ENCODE results near the gene TMEM151A. TPM values are rescaled to one million over a fixed set of nuclear protein-coding genes. Genes with fewer than 3 reads are reported as not detected.

The TMEM151A gene
- total RNA-seq, 2 experiments from 2014 or later, result not detected

- H3K4me1 Mint-ChIP-seq, result peaks cover 40% of the 10 kb centered on the region
- no peaks in the 10 kb centered on the region for H3K27me3 Mint-ChIP-seq
- H3K4me3 Mint-ChIP-seq, result peak overlapping the region; percentile 26
- no peaks in the 10 kb centered on the region for H3K9me3 Mint-ChIP-seq
- ATAC-seq (ENCODE audit: low read depth) (peak; percentile 40), DNase-seq (peak; percentile 68)
- peaks cover 2% of the 10 kb centered on the region for H3K36me3 Mint-ChIP-seq
- POLR2A ChIA-PET, result interaction anchor here (4.3 kb wide), 1 partner anchor 13 kb away, joined by 215 read pairs; the partner anchor contains the start of gene CD248
- peak overlapping the region; percentile 89 for H3K27ac Mint-ChIP-seq
These were observed 36.3 kb downstream of the TMEM151A start for GRCh38 chr11:66328031-66328301.

- peak; percentile 59 for ATAC-seq (ENCODE audit: low read depth)
- peak overlapping the region; percentile 89 for H3K27ac Mint-ChIP-seq
- H3K4me1 Mint-ChIP-seq, result peaks cover 37% of the 10 kb centered on the region
- H3K4me3 Mint-ChIP-seq, result peak overlapping the region; percentile 26
- POLR2A ChIA-PET, result interaction anchor here (1.1 to 8.7 kb wide), 4 partner anchors 12 to 44 kb away, joined by 3 to 215 read pairs (median 59); partner anchors contain the start of gene CD248
- H3K27me3 Mint-ChIP-seq, result no peaks in the 10 kb centered on the region
- H3K9me3 Mint-ChIP-seq, result no peaks in the 10 kb centered on the region
- DNase-seq, result peak; percentile 85
- H3K36me3 Mint-ChIP-seq, result peaks cover 2% of the 10 kb centered on the region
These were observed 36.8 kb downstream of the TMEM151A start for GRCh38 chr11:66328302-66329144.

DNA sequence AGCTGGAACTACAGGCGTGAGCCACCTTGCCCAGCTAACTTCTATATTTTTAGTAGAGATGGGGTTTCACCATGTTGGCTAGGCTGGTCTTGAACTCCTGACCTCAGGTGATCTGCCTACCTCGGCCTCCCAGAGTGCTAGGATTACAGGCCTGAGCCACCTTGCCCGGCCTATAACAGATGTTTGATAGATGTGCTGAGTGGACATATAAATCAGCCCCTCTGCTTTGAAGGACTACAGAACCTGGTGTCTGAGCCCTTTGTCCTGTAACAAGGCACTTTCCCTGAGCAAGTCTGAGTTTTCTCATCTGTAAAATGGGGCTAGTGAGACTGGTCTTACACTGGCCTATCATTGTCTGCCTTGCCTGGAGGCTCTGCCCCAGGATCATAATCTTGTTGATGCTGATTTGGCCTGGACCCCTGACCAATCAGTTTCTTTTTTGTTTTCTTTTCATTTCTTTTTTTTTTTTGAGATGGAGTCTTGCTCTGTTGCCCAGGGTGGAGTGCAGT lies 37.5 kb downstream of the TMEM151A start:
- Mint-ChIP-seq H3K4me3 (peak overlapping the region; percentile 26), H3K9me3 (no peaks in the 10 kb centered on the region), H3K36me3 (no peaks in the 10 kb centered on the region), H3K4me1 (peaks cover 33% of the 10 kb centered on the region), H3K27me3 (no peaks in the 10 kb centered on the region), H3K27ac (no peak overlapping the region)
- ATAC-seq (ENCODE audit: low read depth) (no peak), DNase-seq (no peak)
- POLR2A ChIA-PET, result interaction anchor here (1.1 to 8.7 kb wide), 3 partner anchors 12 to 43 kb away, joined by 3 to 94 read pairs (median 24); partner anchors contain the start of gene CD248

DNA sequence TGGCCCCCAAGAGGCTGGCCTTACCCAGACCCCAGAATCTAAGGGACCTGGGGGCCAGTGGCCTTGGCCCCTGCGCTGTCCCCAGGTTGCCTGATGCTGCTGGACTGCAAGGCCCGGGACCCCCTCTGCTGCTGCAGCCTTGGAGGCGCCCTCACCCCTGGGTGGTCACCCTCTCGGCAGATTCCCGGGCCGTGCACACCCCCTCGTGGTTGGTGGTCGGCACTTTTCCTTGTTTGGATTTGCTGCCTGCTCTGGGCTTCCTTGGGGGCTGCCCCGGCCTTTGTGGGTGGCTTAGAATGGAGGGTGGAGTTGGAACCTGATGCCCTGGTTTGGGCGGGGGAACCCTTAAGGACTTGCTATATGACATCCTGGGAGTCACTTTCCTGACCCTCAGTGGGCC lies 39.2 kb downstream of the TMEM151A start:
- H3K36me3 Mint-ChIP-seq, result no peaks in the 10 kb centered on the region
- H3K9me3 Mint-ChIP-seq, result no peaks in the 10 kb centered on the region
- no peak overlapping the region for H3K27ac Mint-ChIP-seq
- DNase-seq (no peak), ATAC-seq (ENCODE audit: low read depth) (no peak)
- peaks cover 23% of the 10 kb centered on the region for H3K4me1 Mint-ChIP-seq
- H3K27me3 Mint-ChIP-seq, result no peaks in the 10 kb centered on the region
- POLR2A ChIA-PET, result interaction anchor here (2.3 to 8.7 kb wide), 2 partner anchors 14 to 18 kb away, joined by 10 to 94 read pairs; partner anchors contain the start of gene CD248
- no peak overlapping the region for H3K4me3 Mint-ChIP-seq

- ATAC-seq (ENCODE audit: low read depth) (no peak), DNase-seq (peak; percentile 27)
- Mint-ChIP-seq H3K27me3 (no peaks in the 10 kb centered on the region), H3K4me1 (peaks cover 28% of the 10 kb centered on the region), H3K27ac (no peak overlapping the region), H3K4me3 (no peak overlapping the region), H3K36me3 (no peaks in the 10 kb centered on the region), H3K9me3 (no peaks in the 10 kb centered on the region)
- POLR2A ChIA-PET, result interaction anchor here (2.3 to 8.7 kb wide), 2 partner anchors 14 to 19 kb away, joined by 10 to 94 read pairs; partner anchors contain the start of gene CD248
These were observed 40.1 kb downstream of the TMEM151A start for GRCh38 chr11:66331542-66332370.

- no peak overlapping the region for H3K4me3 Mint-ChIP-seq
These were observed 40.9 kb downstream of the TMEM151A start for GRCh38 chr11:66332371-66333219.

GRCh38 chr11:66333220-66333877 lies 41.7 kb downstream of the TMEM151A start:
- POLR2A ChIA-PET, result interaction anchor here (2.3 to 8.7 kb wide), 3 partner anchors 16 to 21 kb away, joined by 10 to 94 read pairs (median 32); partner anchors contain the start of gene CD248
- DNase-seq, result peak; percentile 30
- H3K27ac Mint-ChIP-seq, result no peak overlapping the region
- H3K36me3 Mint-ChIP-seq, result no peaks in the 10 kb centered on the region
- no peak overlapping the region for H3K4me3 Mint-ChIP-seq
- no peaks in the 10 kb centered on the region for H3K27me3 Mint-ChIP-seq
- no peak for ATAC-seq (ENCODE audit: low read depth)
- H3K9me3 Mint-ChIP-seq, result no peaks in the 10 kb centered on the region
- H3K4me1 Mint-ChIP-seq, result peaks cover 25% of the 10 kb centered on the region

More at GRCh38 chr11:66332371-66333219, 40.9 kb downstream of the TMEM151A start:
- ATAC-seq (ENCODE audit: low read depth), result no peak
- no peaks in the 10 kb centered on the region for H3K27me3 Mint-ChIP-seq
- H3K36me3 Mint-ChIP-seq, result no peaks in the 10 kb centered on the region
- no peak overlapping the region for H3K27ac Mint-ChIP-seq
- peak; percentile 28 for DNase-seq
- H3K9me3 Mint-ChIP-seq, result no peaks in the 10 kb centered on the region
- POLR2A ChIA-PET, result interaction anchor here (2.3 to 8.7 kb wide), 2 partner anchors 15 to 20 kb away, joined by 10 to 94 read pairs; partner anchors contain the start of gene CD248
- H3K4me1 Mint-ChIP-seq, result peaks cover 30% of the 10 kb centered on the region

DNA sequence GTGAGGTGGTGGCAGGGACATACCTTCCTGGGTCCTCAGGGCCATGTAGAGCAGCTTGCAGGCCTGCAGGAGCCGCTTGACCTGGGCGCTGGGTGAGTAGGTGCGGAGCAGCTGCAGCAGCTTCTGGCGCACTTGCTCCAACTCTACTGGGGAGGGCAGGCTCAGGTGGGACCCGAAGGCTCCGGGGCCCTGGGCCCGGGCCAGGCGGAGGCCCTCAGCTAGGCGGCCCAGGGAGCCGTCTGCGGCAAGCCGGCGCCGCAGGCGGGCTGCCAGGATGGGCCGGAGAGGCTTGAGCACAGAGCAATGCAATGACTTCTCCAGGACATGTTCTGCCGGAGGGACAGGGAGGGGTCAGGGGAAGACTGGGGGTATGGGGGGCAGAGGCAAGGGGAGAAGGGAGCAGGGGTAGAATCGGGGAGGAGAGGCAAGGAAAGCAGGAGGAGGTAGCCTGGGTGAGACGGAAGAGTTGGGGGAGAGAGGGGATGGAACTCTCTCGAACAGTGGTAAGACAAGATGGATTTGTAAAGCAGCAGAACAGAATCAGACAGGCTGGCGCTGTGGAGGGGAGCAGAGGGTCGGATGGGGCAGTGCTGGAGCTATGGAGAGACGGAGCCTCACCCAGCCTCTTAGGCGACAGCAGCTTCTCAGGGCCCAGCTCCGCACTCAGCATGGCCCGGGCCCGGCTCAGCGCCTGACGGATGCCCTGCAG lies 42.4 kb downstream of the TMEM151A start:
- Mint-ChIP-seq H3K27me3 (no peaks in the 10 kb centered on the region), H3K9me3 (no peaks in the 10 kb centered on the region), H3K4me3 (no peak overlapping the region), H3K4me1 (peaks cover 26% of the 10 kb centered on the region), H3K36me3 (peaks cover 2% of the 10 kb centered on the region), H3K27ac (peak overlapping the region; percentile 33)
- DNase-seq (no peak), ATAC-seq (ENCODE audit: low read depth) (no peak)
- POLR2A ChIA-PET, result interaction anchor here (0.7 to 8.7 kb wide), 5 partner anchors 10 to 45 kb away, joined by 3 to 94 read pairs (median 10); partner anchors contain the start of genes CD248, SLC29A2 and YIF1A

DNA sequence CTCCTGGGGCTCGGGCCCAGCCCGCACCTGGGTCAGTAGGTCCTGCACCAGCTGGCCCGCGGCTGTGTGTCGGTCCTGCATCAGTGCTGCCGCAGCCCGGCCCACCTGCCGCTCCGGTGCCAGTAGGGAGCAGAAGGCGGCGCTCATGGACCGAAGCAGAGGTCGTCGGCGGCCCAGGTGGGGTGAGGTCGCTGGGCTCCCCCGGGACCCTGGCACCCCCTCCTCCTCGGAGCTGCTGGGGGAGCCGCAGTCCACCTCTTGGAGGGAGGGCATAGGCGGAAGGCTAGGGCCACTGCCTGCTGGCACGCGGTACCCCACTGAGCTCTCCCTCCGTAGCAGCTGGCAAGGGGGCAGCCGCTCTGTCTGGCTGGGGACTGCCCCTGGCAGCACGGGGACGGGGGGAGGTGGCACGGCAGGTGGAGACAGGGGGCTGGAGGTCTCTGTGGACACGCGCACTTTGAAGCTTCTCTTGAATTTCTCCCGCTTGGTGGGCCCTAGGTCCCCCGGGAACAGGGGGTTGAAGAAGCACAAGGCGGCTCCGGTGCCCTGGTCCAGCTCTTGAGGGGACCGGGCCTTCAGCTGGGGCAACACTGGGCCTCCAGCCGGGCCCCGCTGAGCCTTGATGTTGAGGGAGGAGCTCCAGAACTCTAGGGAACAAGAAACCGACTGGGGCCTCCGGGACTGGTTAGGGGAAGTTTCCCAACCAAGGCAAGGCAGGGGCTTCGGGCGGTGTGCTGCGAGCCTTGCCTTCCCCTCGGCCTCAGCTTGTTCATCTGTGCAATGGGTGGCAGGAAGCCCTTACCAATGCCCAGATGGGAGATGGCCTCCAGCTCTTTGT lies 43.1 kb downstream of the TMEM151A start:
- peaks cover 26% of the 10 kb centered on the region for H3K4me1 Mint-ChIP-seq
- peak; percentile 45 for DNase-seq
- no peak overlapping the region for H3K27ac Mint-ChIP-seq
- H3K36me3 Mint-ChIP-seq, result peaks cover 5% of the 10 kb centered on the region
- POLR2A ChIA-PET, result interaction anchor here (0.7 to 8.7 kb wide), 8 partner anchors 8 to 46 kb away, joined by 3 to 94 read pairs (median 9); partner anchors contain the start of genes BRMS1, CD248, SLC29A2 and YIF1A
- H3K4me3 Mint-ChIP-seq, result no peak overlapping the region
- H3K27me3 Mint-ChIP-seq, result no peaks in the 10 kb centered on the region
- H3K9me3 Mint-ChIP-seq, result no peaks in the 10 kb centered on the region
- no peak for ATAC-seq (ENCODE audit: low read depth)

DNA sequence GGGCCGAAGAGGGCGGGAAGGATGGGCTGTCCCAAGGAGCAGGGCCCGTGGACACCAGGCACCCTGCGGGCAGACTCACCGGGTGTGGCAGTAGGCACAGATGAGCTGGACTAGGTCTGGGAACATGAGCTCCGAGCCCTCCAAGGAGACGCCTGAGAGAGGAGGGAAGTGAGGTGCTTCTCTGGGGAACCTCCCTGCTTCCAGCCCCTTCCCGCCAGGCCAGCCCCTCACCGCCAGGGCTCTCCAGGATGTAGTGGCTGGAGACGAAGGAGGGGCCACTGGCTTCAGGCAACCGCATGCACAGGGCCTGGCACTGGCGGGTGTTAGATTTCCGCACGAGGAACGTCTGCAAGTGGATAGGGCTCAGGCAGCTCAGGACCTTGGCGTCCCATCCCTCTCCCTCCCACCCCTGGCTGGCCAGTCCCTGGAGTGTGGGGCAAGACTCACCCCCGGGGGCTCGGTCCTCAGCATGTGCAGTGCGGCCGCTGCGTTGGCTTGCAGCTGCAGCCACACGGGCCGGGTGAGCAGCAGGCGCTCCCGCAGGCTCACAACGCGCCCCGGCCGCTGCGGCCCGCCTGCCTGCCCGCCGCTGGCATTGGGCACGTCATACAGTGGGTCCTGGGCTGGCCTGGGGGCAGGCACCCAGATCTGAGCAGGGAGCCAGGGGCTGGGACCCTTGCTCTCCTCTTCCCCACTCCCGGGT lies 44.0 kb downstream of the TMEM151A start:
- peak; percentile 7 for ATAC-seq (ENCODE audit: low read depth)
- POLR2A ChIA-PET, result interaction anchor here (0.8 to 8.7 kb wide), 8 partner anchors 9 to 47 kb away, joined by 3 to 94 read pairs (median 9); partner anchors contain the start of genes BRMS1, CD248, SLC29A2 and YIF1A
- no peaks in the 10 kb centered on the region for H3K9me3 Mint-ChIP-seq
- H3K27ac Mint-ChIP-seq, result peak overlapping the region; percentile 79
- H3K4me3 Mint-ChIP-seq, result peak overlapping the region; percentile 70
- H3K27me3 Mint-ChIP-seq, result no peaks in the 10 kb centered on the region
- peaks cover 26% of the 10 kb centered on the region for H3K4me1 Mint-ChIP-seq
- H3K36me3 Mint-ChIP-seq, result peaks cover 5% of the 10 kb centered on the region
- DNase-seq, result no peak

All from activated naive CD8-positive, alpha-beta T cell treated with anti-CD3 and anti-CD28 coated beads, Interleukin-2, amount 10 ng/mL, durations not matched to agents 7 days and 5 days (primary cell).